ENCODE results near the gene GCH1.
"Not testable (repeated sequence)": the region's sequence is repeated elsewhere in the genome, so short reads cannot be mapped to it uniquely, and the experiment has no call there.

GCH1 gene
- 46.5 to 46.8 reads per million in 2 donors for total RNA-seq

- DNase-seq: peak; percentile 72
These were observed at the start of gene GCH1 for GRCh38 chr14:54902521-54903420. Gene GCH1 (minus strand): TSS chr14:54902826. CDS start chr14:54902663, 163 bp downstream.

DNA sequence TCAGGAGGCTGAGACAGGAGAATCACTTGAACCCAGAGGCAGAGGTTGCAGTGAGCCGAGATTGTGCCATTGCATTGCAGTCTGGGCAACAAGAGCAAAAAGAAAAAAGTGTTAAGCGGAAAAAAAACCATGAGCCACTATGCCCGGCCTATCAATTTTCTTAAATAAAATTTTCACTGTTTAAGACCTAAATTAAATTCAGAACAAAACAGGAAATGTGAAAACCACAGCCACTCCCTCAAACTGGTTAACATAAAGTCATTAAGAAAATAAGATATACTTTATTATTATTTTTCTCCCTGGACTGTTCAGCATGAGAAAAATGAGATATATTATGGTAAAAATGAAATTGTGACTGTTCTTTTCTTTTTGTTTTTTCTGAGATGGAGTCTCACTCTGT, 44.6 kb upstream of the GCH1 start:
- no peak for DNase-seq

GRCh38 chr14:54946500-54946899, 43.9 kb upstream of the GCH1 start:
- DNase-seq: no peak

DNA sequence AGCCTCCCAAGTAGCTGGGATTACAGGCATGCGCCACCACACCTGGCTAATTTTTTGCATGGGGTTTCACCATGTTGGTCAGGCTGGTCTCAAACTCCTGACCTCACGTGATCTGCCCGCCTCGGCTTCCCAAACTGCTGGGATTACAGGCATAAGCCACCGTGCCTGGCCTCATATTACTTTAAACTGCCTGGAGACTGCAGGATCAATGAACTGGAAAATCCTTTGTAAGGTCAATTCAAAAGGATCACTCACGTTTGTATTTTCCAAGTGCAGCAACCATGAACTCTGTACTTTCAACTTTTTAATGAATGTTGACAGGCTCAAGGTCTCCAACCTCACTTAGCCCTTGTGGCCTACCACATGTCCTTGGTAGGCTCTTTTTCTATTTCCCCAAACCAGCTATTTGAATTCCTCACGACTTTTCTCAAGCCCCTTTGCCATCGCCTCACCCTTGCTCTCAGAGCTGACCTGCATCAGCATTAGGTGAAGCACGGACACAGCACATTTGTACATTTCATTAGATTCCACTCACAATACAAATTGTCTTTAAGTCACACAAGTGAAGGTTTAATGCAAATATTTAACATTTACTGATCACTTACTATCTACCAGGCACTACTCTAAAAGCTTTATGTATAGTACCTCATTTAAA, 42.2 kb upstream of the GCH1 start:
- DNase-seq: no peak

DNA sequence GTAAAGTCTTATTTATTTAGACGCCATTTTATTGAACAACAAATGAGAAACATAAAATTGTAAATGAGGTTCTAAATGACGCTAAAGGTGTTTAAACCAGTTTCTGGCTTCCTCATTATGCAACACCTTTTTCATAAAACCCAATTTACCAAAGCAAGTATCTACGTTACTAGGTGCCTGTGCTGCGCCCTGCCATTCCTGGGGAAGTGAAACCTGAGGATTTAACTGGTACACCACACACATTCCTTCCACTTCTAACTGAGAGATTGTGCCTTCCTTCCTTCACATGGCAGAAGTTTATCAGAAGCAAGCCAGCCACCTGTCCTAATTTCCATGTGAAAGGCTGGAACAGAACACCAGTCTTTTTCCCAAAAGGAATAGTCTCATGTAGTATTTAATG, 40.3 kb upstream of the GCH1 start:
- DNase-seq: no peak

DNA sequence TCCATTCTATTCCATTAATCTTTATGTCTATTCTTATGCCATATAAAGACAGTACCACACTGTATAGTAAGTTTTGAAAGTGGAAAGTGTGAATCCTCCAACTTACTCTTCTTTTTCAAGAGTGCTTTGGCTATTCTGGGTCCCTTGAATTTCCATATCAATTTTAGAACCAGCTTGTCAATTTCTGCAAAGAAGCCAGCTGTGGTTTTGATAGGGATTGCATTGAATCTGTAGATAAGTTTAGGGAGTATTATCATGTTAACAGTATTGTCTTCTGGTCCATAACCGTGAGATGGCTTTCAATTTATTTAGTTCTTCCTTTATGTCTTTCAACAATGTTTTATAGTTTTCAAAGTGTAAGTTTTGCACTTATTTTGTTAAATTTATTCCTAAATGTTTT, 34.2 kb upstream of the GCH1 start:
- no peak for DNase-seq

- DNase-seq: no peak
These were observed 33.3 kb upstream of the GCH1 start for GRCh38 chr14:54935958-54936357.

DNA sequence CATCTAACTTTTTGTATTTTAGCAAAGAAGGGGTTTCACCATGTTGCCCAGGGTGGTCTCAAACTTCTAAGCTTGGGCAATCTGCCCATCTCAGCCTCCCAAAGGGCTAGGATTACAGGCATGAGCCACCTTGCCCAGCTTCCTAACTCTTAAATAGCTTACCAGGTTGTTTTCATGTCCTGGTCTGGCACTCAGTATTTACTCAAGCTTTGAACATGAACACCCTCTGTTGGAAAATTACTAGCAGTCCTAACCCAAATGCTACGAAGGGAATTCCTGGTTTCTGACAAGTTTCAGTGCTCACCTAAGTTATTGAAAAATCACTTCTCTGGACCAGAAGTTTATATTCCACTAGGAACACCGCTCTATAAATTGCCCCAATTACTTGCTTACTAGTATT, 32.5 kb upstream of the GCH1 start:
- DNase-seq: no peak

GRCh38 chr14:54933006-54933405, 30.4 kb upstream of the GCH1 start:
- no peak for DNase-seq

DNA sequence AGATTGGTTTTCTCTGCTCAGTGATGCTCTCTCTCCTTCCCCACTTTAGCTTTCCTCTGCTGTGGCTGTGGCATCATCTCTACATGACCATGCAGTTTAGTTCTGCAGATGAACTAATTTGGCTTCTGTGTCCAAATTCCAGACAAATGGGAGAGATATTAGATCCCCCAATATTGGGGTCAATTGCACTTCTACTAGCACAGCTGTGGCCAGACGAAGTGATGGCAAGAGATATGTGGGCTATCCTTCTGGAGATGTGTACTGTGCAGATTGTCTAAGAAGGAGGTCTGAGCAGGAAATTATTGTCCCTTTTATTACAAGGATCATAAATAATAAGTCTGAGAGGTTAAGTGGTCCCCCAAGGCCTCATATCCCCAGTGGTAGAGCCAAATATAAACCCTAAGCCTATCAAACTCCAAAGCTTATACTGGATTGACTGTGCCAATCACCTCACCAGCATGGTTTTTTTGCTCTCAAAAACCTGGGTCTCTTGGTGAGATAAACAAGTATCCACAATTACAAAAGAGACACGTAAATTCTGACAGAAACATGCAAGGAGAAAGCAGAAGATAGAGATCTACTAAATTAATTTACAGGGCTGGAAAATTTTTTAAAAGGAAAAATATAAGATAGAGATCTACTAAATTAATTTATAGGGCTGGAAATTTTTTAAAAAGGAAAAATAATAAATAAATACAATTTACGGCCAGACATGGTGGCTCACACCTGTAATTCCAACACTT, 29.1 kb upstream of the GCH1 start:
- DNase-seq: no peak

GRCh38 chr14:54931101-54931500, 28.5 kb upstream of the GCH1 start:
- DNase-seq: no peak

- no peak for DNase-seq
These were observed 26.9 kb upstream of the GCH1 start for GRCh38 chr14:54929556-54929955.

GRCh38 chr14:54928216-54928615, 25.6 kb upstream of the GCH1 start:
- DNase-seq: no peak

- no peak for DNase-seq
These were observed 24.9 kb upstream of the GCH1 start for GRCh38 chr14:54927551-54927950.

- DNase-seq: not testable (repeated sequence)
These were observed 23.9 kb upstream of the GCH1 start for GRCh38 chr14:54926570-54926969.

- DNase-seq: no peak
These were observed 20.0 kb upstream of the GCH1 start for GRCh38 chr14:54922598-54922997.

- DNase-seq: no peak
These were observed 17.4 kb upstream of the GCH1 start for GRCh38 chr14:54920052-54920451.

- no peak for DNase-seq
These were observed 16.7 kb upstream of the GCH1 start for GRCh38 chr14:54919330-54919729.

DNA sequence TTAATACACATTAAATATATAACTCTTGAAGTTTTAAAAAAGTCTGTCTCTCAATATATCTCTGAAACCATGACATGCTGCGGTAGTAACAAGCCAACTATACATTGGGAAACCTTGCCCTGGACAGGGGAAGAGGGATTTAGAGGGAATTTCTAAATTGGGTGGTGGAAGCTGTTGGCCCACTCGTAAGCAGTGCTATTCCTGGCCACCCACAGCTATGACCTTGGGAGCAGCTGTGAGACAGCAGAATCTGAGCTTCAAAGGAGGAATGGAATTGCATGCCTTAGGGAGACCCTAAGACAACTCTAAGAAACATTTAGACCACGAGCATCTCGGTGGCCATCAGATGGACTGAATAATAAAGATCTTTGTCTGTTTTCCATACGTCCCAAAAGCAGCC, 15.8 kb upstream of the GCH1 start:
- no peak for DNase-seq

DNA sequence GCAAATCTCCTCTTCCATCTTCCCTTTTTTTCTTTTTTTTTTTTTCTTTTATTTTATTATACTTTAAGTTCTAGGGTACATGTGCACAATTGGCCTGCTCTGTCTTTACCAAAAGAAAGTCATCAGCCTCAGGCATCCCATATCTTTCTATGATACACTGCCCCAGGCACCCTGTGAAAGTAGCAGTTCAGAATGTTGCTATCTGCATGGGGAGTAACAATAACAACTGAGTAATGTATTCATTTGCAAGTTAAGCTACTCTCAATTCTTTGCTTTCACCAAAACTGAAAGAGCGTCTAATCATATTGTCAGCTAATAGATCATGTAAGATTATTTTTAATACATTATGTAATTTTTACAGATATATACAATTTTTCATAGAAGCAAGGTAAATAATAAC, 13.5 kb upstream of the GCH1 start:
- no peak for DNase-seq

DNA sequence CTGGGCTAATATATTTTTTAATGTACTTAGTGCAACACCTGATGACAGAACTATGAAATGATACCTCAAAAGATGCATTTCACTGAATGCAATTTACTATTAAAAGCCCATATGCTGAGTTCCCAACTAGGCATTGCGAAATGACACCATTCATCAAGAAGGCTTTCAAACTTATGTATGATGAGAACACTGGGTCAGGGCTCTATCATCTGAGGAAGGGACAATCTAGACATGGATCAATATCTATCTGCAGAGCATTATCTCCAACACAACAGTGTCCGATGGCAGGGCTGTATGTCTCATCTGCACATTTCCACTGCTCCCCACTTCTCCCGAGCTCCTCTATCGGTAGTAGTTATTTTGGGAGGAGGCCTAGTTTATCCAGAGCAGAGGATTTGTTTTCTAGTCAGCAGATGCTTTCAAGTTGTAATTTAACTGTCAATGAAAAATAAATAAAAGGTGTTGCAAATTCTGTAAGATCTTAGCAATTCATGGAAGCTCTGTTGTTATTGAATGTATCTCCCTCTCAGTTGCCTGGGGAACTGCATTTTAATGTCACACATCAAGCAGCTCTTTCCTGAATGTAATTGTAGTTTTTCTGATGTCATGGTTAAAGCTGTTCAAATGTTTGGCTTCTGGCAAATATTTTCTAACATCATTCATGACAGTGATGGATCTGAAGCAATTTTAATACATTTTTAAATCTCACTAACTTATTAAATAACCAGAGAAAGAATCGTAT, 7.4 kb upstream of the GCH1 start:
- no peak for DNase-seq

- DNase-seq: not testable (repeated sequence)
These were observed 6.3 kb upstream of the GCH1 start for GRCh38 chr14:54908973-54909372.

- DNase-seq: no peak
These were observed 5.6 kb upstream of the GCH1 start for GRCh38 chr14:54908190-54908589.
